HCT116 (cell line): ENCODE results near the gene HPRT1. TPM values are rescaled to one million over a fixed set of nuclear protein-coding genes. Genes with fewer than 3 reads are reported as not detected.

ENCODE experiments used
- ATAC-seq: fragments of 200-7000 bp; cut with Tn5 transposase; 2 replicates; pipeline ENCODE4 v1.9.1; 2020; ENCODE audit warnings: mild to moderate bottlenecking, moderate library complexity
- BruUV-seq: library from RNA; stranded (reverse); fragments of 400-500 nt; replicated peaks from 2 replicates; lab custom pipeline; 2021; lab: Mats Ljungman, UMichigan
- CTCF ChIA-PET: fragments of 300-600 bp; sonication (Branson Sonifier 250); formaldehyde crosslinking; loops from one replicate; lab custom pipeline; 2021; ENCODE audit warnings: antibody characterized with exemption; lab: Charles Lee
- POLR2A ChIA-PET: fragments of 300-600, 350-600 bp; sonication (Branson Sonifier 250); formaldehyde crosslinking; loops from one replicate; lab custom pipeline; 2021; ENCODE audit warnings: antibody characterized with exemption; lab: Charles Lee
- RAD21 ChIA-PET, 2 experiments: fragments of 300-600 bp; sonication (Branson Sonifier 250); formaldehyde crosslinking; loops; one replicate each; lab custom pipeline; 2023; ENCODE audit warnings: low total read pairs in 2 of 2; ENCODE audit not compliant: uncharacterized antibody in 2 of 2, unreplicated experiment in 2 of 2, low non-redundant PET in 1 of 2; lab: Charles Lee
- DNase-seq: peaks from one replicate; pipeline ENCODE4 v3.0.0-alpha.2; 2010; ENCODE audit warnings: low read depth, low spot score
- H2AFZ ChIP-seq: fragments of 200-600 bp; shearing (Covaris generic), sonication (generic); 2 replicates; pipeline ENCODE4 v1.6.1; 2017; ENCODE audit warnings: low read depth, mixed run types, mixed read lengths, antibody characterized with exemption, low read length; ENCODE audit not compliant: poor library complexity, severe bottlenecking
- H3K27ac ChIP-seq: 2 replicates; pipeline ENCODE4 v1.5.1; 2012; ENCODE audit warnings: low read depth, low read length
- H3K27me3 ChIP-seq: fragments of 200-600 bp; sonication (generic); 2 replicates; pipeline ENCODE4 v1.6.1; 2016; ENCODE audit warnings: mixed run types, low read length, mixed read lengths; ENCODE audit not compliant: insufficient read depth
- H3K36me3 ChIP-seq, 2 experiments: fragments of 200-500 bp in 1 of 2; fragments of 200-600 bp in 1 of 2; sonication (Bioruptor generic) in 1 of 2; sonication (generic) in 1 of 2; 2 replicates each; pipeline versions ENCODE4 v1.5.1 to v1.6.1; 2014 to 2016; ENCODE audit warnings: low read length in 2 of 2, inconsistent platforms in 1 of 2, mixed read lengths in 1 of 2, mixed run types in 1 of 2; ENCODE audit not compliant: insufficient read depth in 2 of 2, control insufficient read depth in 1 of 2
- H3K4me1 ChIP-seq, 2 experiments: fragments of 200-600 bp in 1 of 2; sonication (generic) in 1 of 2; 2 replicates each; pipeline versions ENCODE4 v1.5.1 to v1.6.1; 2012 to 2017; ENCODE audit warnings: low read length in 2 of 2, inconsistent platforms in 1 of 2, mild to moderate bottlenecking in 1 of 2, mixed read lengths in 1 of 2, mixed run types in 1 of 2, moderate library complexity in 1 of 2; ENCODE audit not compliant: insufficient read depth in 2 of 2, control insufficient read depth in 1 of 2
- H3K4me2 ChIP-seq: fragments of 200-600 bp; sonication (generic); 2 replicates; pipeline ENCODE4 v1.6.1; 2017; ENCODE audit warnings: mixed run types, low read length, mixed read lengths
- H3K4me3 ChIP-seq, 2 experiments: fragments of 200-600 bp in 1 of 2; sonication (generic) in 1 of 2; replicated peaks in 1 of 2; 2 replicates each; pipeline ENCODE4 v1.5.1; 2011 to 2016; ENCODE audit warnings: low read length in 2 of 2, control low read depth in 1 of 2, low read depth in 1 of 2, mild to moderate bottlenecking in 1 of 2, mixed read lengths in 1 of 2, mixed run types in 1 of 2
- H3K79me2 ChIP-seq: fragments of 200-600 bp; sonication (generic); 2 replicates; pipeline ENCODE4 v1.6.1; 2017; ENCODE audit warnings: mild to moderate bottlenecking, mixed run types, low read length, moderate library complexity, mixed read lengths; ENCODE audit not compliant: insufficient read depth
- H3K9ac ChIP-seq: fragments of 200-600 bp; sonication (generic); 2 replicates; pipeline ENCODE4 v1.6.1; 2016; ENCODE audit warnings: low read length, mixed read lengths
- H3K9me2 ChIP-seq: fragments of 200-600 bp; sonication (generic), shearing (Covaris generic); 2 replicates; pipeline ENCODE4 v1.6.1; 2017; ENCODE audit warnings: mixed run types, mild to moderate bottlenecking, moderate library complexity; ENCODE audit not compliant: insufficient read depth
- H3K9me3 ChIP-seq, 2 experiments: fragments of 200-500 bp in 1 of 2; fragments of 200-600 bp in 1 of 2; sonication (Bioruptor generic) in 1 of 2; sonication (generic) in 1 of 2; 2 replicates each; pipeline ENCODE4 v1.6.1; 2014 to 2017; ENCODE audit warnings: low read length in 2 of 2, mixed read lengths in 2 of 2, inconsistent platforms in 1 of 2, low read depth in 1 of 2, mild to moderate bottlenecking in 1 of 2, mixed run types in 1 of 2, moderate library complexity in 1 of 2; ENCODE audit not compliant: control insufficient read depth in 1 of 2, insufficient read depth in 1 of 2
- H4K20me1 ChIP-seq: fragments of 200-600 bp; sonication (generic), shearing (Covaris generic); 2 replicates; pipeline ENCODE4 v1.6.1; 2017; ENCODE audit warnings: mixed run types, mild to moderate bottlenecking, moderate library complexity; ENCODE audit not compliant: insufficient read depth
- EGR1 ChIP-seq: IDR thresholded peaks from 2 replicates; pipeline ENCODE4 v1.6.1; 2012; ENCODE audit warnings: low read depth
- ELF1 ChIP-seq: IDR thresholded peaks from 2 replicates; pipeline ENCODE4 v1.6.1; 2012; ENCODE audit warnings: low read depth, borderline replicate concordance
- EZH2 ChIP-seq: fragments of 200-600 bp; sonication (generic); IDR thresholded peaks from 2 replicates; pipeline ENCODE4 v1.6.1; 2017; ENCODE audit warnings: antibody characterized with exemption, mixed run types
- EZH2phosphoT487 ChIP-seq: fragments of 200-600 bp; IDR thresholded peaks from 2 replicates; pipeline ENCODE4 v1.6.1; 2018; ENCODE audit warnings: antibody characterized with exemption, borderline replicate concordance
- FOSL1 ChIP-seq: IDR thresholded peaks from 2 replicates; pipeline ENCODE4 v1.6.1; 2012; ENCODE audit warnings: low read depth
- JUND ChIP-seq: IDR thresholded peaks from 2 replicates; pipeline ENCODE4 v1.6.1; 2012
- POLR2AphosphoS5 ChIP-seq: IDR thresholded peaks from 2 replicates; pipeline ENCODE4 v1.6.1; 2011; ENCODE audit warnings: mild to moderate bottlenecking, low read depth, low read length, moderate library complexity
- RAD21 ChIP-seq: IDR thresholded peaks from 2 replicates; pipeline ENCODE4 v1.6.1; 2012; ENCODE audit warnings: low read depth, mild to moderate bottlenecking
- SP1 ChIP-seq: IDR thresholded peaks from 2 replicates; pipeline ENCODE4 v1.6.1; 2012; ENCODE audit warnings: low read depth
- SRF ChIP-seq: IDR thresholded peaks from 2 replicates; pipeline ENCODE4 v1.6.1; 2012; ENCODE audit warnings: low read depth
- TCF7L2 ChIP-seq: IDR thresholded peaks from 2 replicates; pipeline ENCODE4 v1.7.0; 2011; ENCODE audit warnings: borderline replicate concordance, inconsistent platforms; ENCODE audit not compliant: insufficient read depth, insufficient read length; ENCODE audit errors: extremely low read depth
- YY1 ChIP-seq: IDR thresholded peaks from 2 replicates; pipeline ENCODE4 v1.6.1; 2011; ENCODE audit warnings: low read length, low read depth, moderate library complexity, mild to moderate bottlenecking; ENCODE audit not compliant: insufficient replicate concordance; ENCODE audit errors: extremely low read depth
- ZFX ChIP-seq: fragments of 450-650 bp; IDR thresholded peaks from 2 replicates; pipeline ENCODE4 v1.6.1; 2017
- ZNF274 ChIP-seq: fragments of 200-500 bp; sonication (Bioruptor generic); IDR thresholded peaks from 2 replicates; pipeline ENCODE4 v1.6.1; 2014; ENCODE audit warnings: mild to moderate bottlenecking, low read depth, low read length, inconsistent platforms
- intact Hi-C: fragments of 100-400 bp; cut with micrococcal nuclease; formaldehyde crosslinking; loops from 2 replicates; pipeline ENCODE4 v1.10.0; 2022
- total RNA-seq: library from RNA; stranded (reverse); gene quantifications from one replicate; pipeline ENCODE4 v1.2.1, GENCODE V29; 2021; ENCODE audit not compliant: unreplicated experiment
- TF ChIP-seq, protein P1 (sequence below): IDR thresholded peaks from 2 replicates; pipeline ENCODE4 v1.6.1; 2012
- TF ChIP-seq, protein P2 (sequence below): IDR thresholded peaks from 2 replicates; pipeline ENCODE4 v1.6.1; 2011; ENCODE audit warnings: mild to moderate bottlenecking, low read length, moderate library complexity; ENCODE audit not compliant: insufficient replicate concordance; ENCODE audit errors: extremely low read depth

The HPRT1 gene
- total RNA-seq, 1 experiment from 2014 or later: 57.8 TPM

DNA sequence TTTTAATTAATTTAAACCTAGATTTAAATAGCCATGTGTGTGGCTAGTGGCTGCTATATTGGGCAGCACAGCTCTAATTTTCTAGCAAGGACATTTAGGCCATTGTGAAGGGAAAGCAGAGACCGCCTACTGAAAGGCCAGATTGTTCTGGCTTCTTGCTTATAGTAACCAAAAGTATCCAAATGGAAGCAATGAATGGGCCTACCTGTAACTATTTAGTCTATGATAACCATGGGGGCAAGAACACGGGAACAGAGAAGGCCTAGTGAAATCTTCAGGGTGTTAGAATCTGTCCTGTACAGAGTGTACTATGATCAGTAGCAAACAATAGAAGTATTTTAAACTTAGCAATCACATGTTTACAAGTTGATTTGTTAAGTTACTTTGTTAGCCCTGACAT is 16.5 kb upstream of the HPRT1 start:
- no peaks in the 10 kb centered on the region for H3K36me3 ChIP-seq
- ChIA-PET CTCF (no interaction called here), RAD21 (no interaction called here), POLR2A (no interaction called here)
- intact Hi-C loops: no loop called here
- ATAC-seq (no peak), DNase-seq (no peak)
- H2AFZ ChIP-seq: no peak overlapping the region
- no peak overlapping the region for H3K4me3 ChIP-seq
- H3K79me2 ChIP-seq: no peaks in the 10 kb centered on the region
- no peak overlapping the region for H3K4me2 ChIP-seq
- no peaks in the 10 kb centered on the region for H3K9me3 ChIP-seq
- H3K27me3 ChIP-seq: no peaks in the 10 kb centered on the region
- H3K4me1 ChIP-seq: no peaks in the 10 kb centered on the region
- no peak overlapping the region for H3K9ac ChIP-seq
- no peak overlapping the region for H3K27ac ChIP-seq
- no peaks in the 10 kb centered on the region for H4K20me1 ChIP-seq
- H3K9me2 ChIP-seq: no peaks in the 10 kb centered on the region
- TF ChIP-seq RAD21 (no peak), SRF (no peak), ZNF274 (no peak), EZH2 (no peak), ELF1 (no peak), POLR2AphosphoS5 (no peak), JUND (no peak), ZFX (no peak), YY1 (no peak), FOSL1 (no peak), EZH2phosphoT487 (no peak), EGR1 (no peak), SP1 (no peak), TCF7L2 (no peak)
- TF ChIP-seq, protein P1, sequence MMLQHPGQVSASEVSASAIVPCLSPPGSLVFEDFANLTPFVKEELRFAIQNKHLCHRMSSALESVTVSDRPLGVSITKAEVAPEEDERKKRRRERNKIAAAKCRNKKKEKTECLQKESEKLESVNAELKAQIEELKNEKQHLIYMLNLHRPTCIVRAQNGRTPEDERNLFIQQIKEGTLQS: no peak
- TF ChIP-seq, protein P2, sequence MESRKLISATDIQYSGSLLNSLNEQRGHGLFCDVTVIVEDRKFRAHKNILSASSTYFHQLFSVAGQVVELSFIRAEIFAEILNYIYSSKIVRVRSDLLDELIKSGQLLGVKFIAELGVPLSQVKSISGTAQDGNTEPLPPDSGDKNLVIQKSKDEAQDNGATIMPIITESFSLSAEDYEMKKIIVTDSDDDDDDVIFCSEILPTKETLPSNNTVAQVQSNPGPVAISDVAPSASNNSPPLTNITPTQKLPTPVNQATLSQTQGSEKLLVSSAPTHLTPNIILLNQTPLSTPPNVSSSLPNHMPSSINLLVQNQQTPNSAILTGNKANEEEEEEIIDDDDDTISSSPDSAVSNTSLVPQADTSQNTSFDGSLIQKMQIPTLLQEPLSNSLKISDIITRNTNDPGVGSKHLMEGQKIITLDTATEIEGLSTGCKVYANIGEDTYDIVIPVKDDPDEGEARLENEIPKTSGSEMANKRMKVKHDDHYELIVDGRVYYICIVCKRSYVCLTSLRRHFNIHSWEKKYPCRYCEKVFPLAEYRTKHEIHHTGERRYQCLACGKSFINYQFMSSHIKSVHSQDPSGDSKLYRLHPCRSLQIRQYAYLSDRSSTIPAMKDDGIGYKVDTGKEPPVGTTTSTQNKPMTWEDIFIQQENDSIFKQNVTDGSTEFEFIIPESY: no peak
- TF ChIP-seq, all 23 proteins: peak for 0
- BruUV-seq: no TSS peak
